K562 (cell line): ENCODE data around the gene ZNF202. TPM values are rescaled to one million over a fixed set of nuclear protein-coding genes. Genes with fewer than 3 reads are reported as not detected.

Experiments
- ATAC-seq: fragments of 200-7000 bp; cut with Tn5 transposase; 3 replicates; pipeline ENCODE4 v1.9.1; 2020; ENCODE audit warnings: moderate library complexity
- BruUV-seq: library from RNA; stranded (reverse); fragments of 400-500 nt; replicated peaks from 2 replicates; lab custom pipeline; 2021; lab: Mats Ljungman, UMichigan
- CTCF ChIA-PET: fragments of 300-600 bp; formaldehyde crosslinking; extraction: SDS; loops from one replicate; lab custom pipeline; 2021; ENCODE audit warnings: low intra/inter-chr PET ratio; lab: Yijun Ruan, JAX
- POLR2A ChIA-PET: fragments of 300-600, 350-650 bp; sonication (Branson Sonifier 250); formaldehyde crosslinking; extraction: SDS; loops from one replicate; lab custom pipeline; 2021; ENCODE audit warnings: antibody characterized with exemption, inconsistent platforms; lab: Yijun Ruan, JAX
- DNase-seq, 4 experiments: peaks; one replicate each; pipeline versions ENCODE4 v3.0.0 to v3.0.0-alpha.2; 2011 to 2018; ENCODE audit warnings: low spot score in 3 of 4, mixed read lengths in 3 of 4; ENCODE audit errors: extremely low read depth in 1 of 4
- FAIRE-seq: peaks from 2 replicates; lab custom pipeline; 2011; peaks lifted over from hg19 to GRCh38; lab: Jason Lieb, UNC
- H2AFZ ChIP-seq: 2 replicates; pipeline ENCODE4 v1.6.0; 2011; ENCODE audit warnings: low read depth, low read length, control low read depth, inconsistent platforms
- H3K27ac ChIP-seq: fragments of 200-600 bp; 3 replicates; pipeline ENCODE4 v1.8.0; 2011; ENCODE audit warnings: low read depth, mild to moderate bottlenecking, control low read depth, inconsistent platforms, low read length, moderate library complexity, mixed read lengths; ENCODE audit errors: extremely low read depth
- H3K27me3 ChIP-seq, 2 experiments: fragments of 300-600 bp in 1 of 2; 2 replicates in 1 of 2; 3 replicates in 1 of 2; pipeline versions ENCODE4 v1.6.0 to v1.8.0; 2011; ENCODE audit warnings: inconsistent platforms in 2 of 2, low read length in 2 of 2, mild to moderate bottlenecking in 1 of 2, mixed read lengths in 1 of 2, moderate library complexity in 1 of 2; ENCODE audit not compliant: control insufficient read depth in 2 of 2, insufficient read depth in 2 of 2
- H3K36me3 ChIP-seq: fragments of 300-600 bp; 3 replicates; pipeline ENCODE4 v1.8.0; 2011; ENCODE audit warnings: mild to moderate bottlenecking, low read length, inconsistent platforms; ENCODE audit not compliant: control insufficient read depth, insufficient read depth
- H3K4me1 ChIP-seq, 2 experiments: fragments of 200-600 bp in 1 of 2; replicated peaks in 1 of 2; 2 replicates in 1 of 2; 3 replicates in 1 of 2; pipeline versions ENCODE4 v1.5.1 to v1.8.0; 2011; ENCODE audit warnings: inconsistent platforms in 2 of 2, low read length in 2 of 2, mild to moderate bottlenecking in 1 of 2, mixed read lengths in 1 of 2, moderate library complexity in 1 of 2; ENCODE audit not compliant: control insufficient read depth in 2 of 2, insufficient read depth in 2 of 2
- H3K4me2 ChIP-seq: 2 replicates; pipeline ENCODE4 v1.6.1; 2011; ENCODE audit warnings: low read length, control low read depth, inconsistent platforms, mixed read lengths; ENCODE audit not compliant: insufficient read depth
- H3K4me3 ChIP-seq: fragments of 200-600 bp; sonication (generic), shearing (Covaris generic); 2 replicates; pipeline ENCODE4 v1.5.1; 2016; ENCODE audit warnings: control low read depth, inconsistent platforms
- H3K79me2 ChIP-seq: fragments of 200-600 bp; 3 replicates; pipeline ENCODE4 v1.8.0; 2011; ENCODE audit warnings: low read length, inconsistent platforms; ENCODE audit not compliant: control insufficient read depth, insufficient read depth
- H3K9ac ChIP-seq, 2 experiments: 2 replicates each; pipeline versions ENCODE4 v1.6.0 to v1.6.1; 2011; ENCODE audit warnings: low read depth in 2 of 2, low read length in 2 of 2, control low read depth in 1 of 2, inconsistent platforms in 1 of 2, mild to moderate bottlenecking in 1 of 2, mixed read lengths in 1 of 2; ENCODE audit not compliant: insufficient read depth in 1 of 2
- H3K9me1 ChIP-seq: one replicate; pipeline ENCODE4 v1.6.0; 2011; ENCODE audit warnings: inconsistent platforms, mild to moderate bottlenecking, low read length, moderate library complexity; ENCODE audit not compliant: control insufficient read depth, insufficient read depth
- H3K9me3 ChIP-seq: replicated peaks from 2 replicates; pipeline ENCODE4 v1.5.1; 2011; ENCODE audit warnings: low read depth, low read length, inconsistent platforms; ENCODE audit not compliant: control insufficient read depth, insufficient read depth
- H4K20me1 ChIP-seq: replicated peaks from 2 replicates; pipeline ENCODE4 v1.6.1; 2011; ENCODE audit warnings: low read length, inconsistent platforms, mixed read lengths; ENCODE audit not compliant: control insufficient read depth, insufficient read depth
- ARHGAP35 ChIP-seq: fragments of 450-650 bp; IDR thresholded peaks from 2 replicates; pipeline ENCODE4 v1.6.1; 2018; ENCODE audit not compliant: partially characterized antibody
- ARNT ChIP-seq, 2 experiments: fragments of 450-650 bp; IDR thresholded peaks; 2 replicates each; pipeline ENCODE4 v1.6.1; 2016; ENCODE audit warnings: mild to moderate bottlenecking in 1 of 2
- NRF1 ChIP-seq, 2 experiments: fragments of 450-650 bp; IDR thresholded peaks in 1 of 2; conservative IDR thresholded peaks in 1 of 2; 2 replicates each; pipeline ENCODE4 v1.6.1; 2014; ENCODE audit warnings: mild to moderate bottlenecking in 2 of 2
- OTX1 ChIP-seq: fragments of 450-650 bp; formaldehyde crosslinking; IDR thresholded peaks from 2 replicates; pipeline ENCODE4 v1.4.0; 2022; ENCODE audit warnings: mild to moderate bottlenecking
- PCBP2 ChIP-seq: fragments of 200-400 bp; formaldehyde crosslinking; IDR thresholded peaks from 2 replicates; pipeline ENCODE4 v1.6.1; 2018; ENCODE audit warnings: low read length, low read depth, mild to moderate bottlenecking, moderate library complexity; ENCODE audit not compliant: poor library complexity, severe bottlenecking
- PTBP1 ChIP-seq: fragments of 200-400 bp; formaldehyde crosslinking; IDR thresholded peaks from 2 replicates; pipeline ENCODE4 v1.6.1; 2017; ENCODE audit warnings: low read depth, low read length
- PURB ChIP-seq: sonication (generic); formaldehyde crosslinking; IDR thresholded peaks from 2 replicates; pipeline ENCODE4 v1.9.0; 2021; ENCODE audit warnings: low read depth, mild to moderate bottlenecking, missing genetic modification reagents
- RNF219 ChIP-seq: fragments of 250-450 bp; sonication (Bioruptor Pico); IDR thresholded peaks from 2 replicates; pipeline ENCODE4 v1.5.0; 2022; ENCODE audit warnings: mild to moderate bottlenecking
- SP1 ChIP-seq: sonication (generic); formaldehyde crosslinking; IDR thresholded peaks from 2 replicates; pipeline ENCODE4 v1.8.1; 2022; ENCODE audit warnings: mild to moderate bottlenecking, missing genetic modification reagents
- SRF ChIP-seq, 2 experiments: fragments of 250-450, 450-650 bp in 1 of 2; sonication (Bioruptor Pico) in 1 of 2; sonication (generic) in 1 of 2; formaldehyde crosslinking; IDR thresholded peaks; 2 replicates each; pipeline versions ENCODE4 v1.5.0 to v1.5.1; 2020 to 2022; ENCODE audit warnings: mild to moderate bottlenecking in 1 of 2, missing genetic modification reagents in 1 of 2
- TAF7 ChIP-seq: fragments of 450-650 bp; IDR thresholded peaks from 2 replicates; pipeline ENCODE4 v1.6.1; 2016; ENCODE audit warnings: missing genetic modification characterization, missing compliant biosample characterization
- ZNF124 ChIP-seq: sonication (generic); formaldehyde crosslinking; IDR thresholded peaks from 2 replicates; pipeline ENCODE4 v1.8.1; 2022; ENCODE audit warnings: missing genetic modification reagents
- ZNF695 ChIP-seq: fragments of 450-650 bp; formaldehyde crosslinking; IDR thresholded peaks from 2 replicates; pipeline ENCODE4 v1.4.0; 2020; ENCODE audit warnings: mild to moderate bottlenecking, moderate library complexity
- WGBS: fragments of 100-300 bp; shearing (Covaris generic); methylation state at CpG from one replicate; pipeline ENCODE4 v1.1.6; 2016; ENCODE audit warnings: low coverage, mixed read lengths; ENCODE audit not compliant: insufficient coverage; ENCODE audit errors: missing lambda C conversion rate; 5-methylcytosine and 5-hydroxymethylcytosine counted together
- in situ Hi-C: fragments of 300-500 bp; cut with MboI; formaldehyde crosslinking; loops from 4 replicates; pipeline ENCODE4 v1.15.0; 2018; ENCODE audit warnings: inconsistent platforms, mixed read lengths
- intact Hi-C: fragments of 100-400 bp; cut with micrococcal nuclease; formaldehyde crosslinking; loops from 2 replicates; pipeline ENCODE4 v1.14.2; 2022
- polyA plus RNA-seq, 8 experiments: library from polyadenylated mRNA; depleted of rRNA in 4 of 8; stranded (reverse) in 5 of 8; unstranded in 3 of 8; fragments of >200 nt; fragmentation: Nextera tagmentation in 2 of 8; fragmentation: Illumina TruSeq in 1 of 8; extraction: Ambion mirVana in 2 of 8; extraction: Trizol in 1 of 8; gene quantifications; 2 replicates each; pipeline versions ENCODE4 v1.2.1 to v1.2.3, GENCODE V29; 2011 to 2014; ENCODE audit warnings: inconsistent platforms in 1 of 8, missing spikeins in 1 of 8
- total RNA-seq, 7 experiments: library from RNA; depleted of rRNA in 6 of 7; stranded (reverse); fragments of >200 nt in 6 of 7; fragmentation: Illumina TruSeq in 2 of 7; extraction: Trizol in 2 of 7; gene quantifications; 2 replicates each; pipeline versions ENCODE4 v1.2.1 to v1.2.3, GENCODE V29; 2011 to 2021; ENCODE audit warnings: low replicate concordance in 1 of 7
- TF ChIP-seq, protein P1 (sequence below), 3 experiments: fragments of 200-800 bp in 1 of 3; sonication (Bioruptor generic) in 1 of 3; sonication (generic) in 1 of 3; formaldehyde crosslinking in 1 of 3; IDR thresholded peaks; 2 replicates each; pipeline versions ENCODE4 v1.6.1 to v1.8.0; 2016 to 2022; ENCODE audit warnings: mild to moderate bottlenecking in 2 of 3, missing compliant biosample characterization in 2 of 3, missing genetic modification characterization in 2 of 3, missing genetic modification reagents in 1 of 3
- TF ChIP-seq, protein P2 (sequence below): sonication (generic); formaldehyde crosslinking; IDR thresholded peaks from 2 replicates; pipeline ENCODE4 v1.8.1; 2023; ENCODE audit warnings: mild to moderate bottlenecking, missing genetic modification reagents

Gene ZNF202
- total and polyA plus RNA-seq, 9 of the 15 experiments (the other 6 are each of a cell fraction or from before 2014, with no cell fraction given): 2.3 to 18.7 (median 12.7) TPM

- H3K9me3 ChIP-seq: no peaks in the 10 kb centered on the region
- H3K27ac ChIP-seq: no peak overlapping the region
- no peaks in the 10 kb centered on the region for H4K20me1 ChIP-seq
- no TSS peak for BruUV-seq
- H3K9me1 ChIP-seq: no peaks in the 10 kb centered on the region
- ChIA-PET CTCF (no interaction called here), POLR2A (no interaction called here)
- intact Hi-C loops (no loop called here), in situ Hi-C loops (no loop called here)
- WGBS: 0% methylated on average over 6 of the region's 6 CpGs
- H3K79me2 ChIP-seq: no peaks in the 10 kb centered on the region
- H3K36me3 ChIP-seq: no peaks in the 10 kb centered on the region
- H3K4me1 ChIP-seq: no peaks in the 10 kb centered on the region
- no peak overlapping the region for H2AFZ ChIP-seq
- peaks cover 0 to 4% of the 10 kb centered on the region in 2 experiments; a peak in 2 of 5 replicates for H3K27me3 ChIP-seq
- no peak overlapping the region for H3K9ac ChIP-seq
- no peak overlapping the region for H3K4me3 ChIP-seq
- no peak for FAIRE-seq
- H3K4me2 ChIP-seq: no peak overlapping the region
- no peak for DNase-seq
- TF ChIP-seq PTBP1 (no peak), TAF7 (tag) (no peak), OTX1 (no peak), ARHGAP35 (no peak), PURB (CRISPR knock-in tag) (no peak), NRF1 (conservative IDR thresholded peaks at IDR 0.05 in 1 of 2, IDR thresholded peaks at IDR 0.05 in 1 of 2) (no peak), ZNF124 (CRISPR knock-in tag) (no peak), SP1 (CRISPR knock-in tag) (no peak), ARNT (IDR thresholded peaks at IDR 0.05) (no peak), ZNF695 (no peak), RNF219 (CRISPR knock-in tag) (no peak), SRF (CRISPR knock-in tag; IDR thresholded peaks at IDR 0.05) (no peak), PCBP2 (no peak)
- TF ChIP-seq, protein P1, sequence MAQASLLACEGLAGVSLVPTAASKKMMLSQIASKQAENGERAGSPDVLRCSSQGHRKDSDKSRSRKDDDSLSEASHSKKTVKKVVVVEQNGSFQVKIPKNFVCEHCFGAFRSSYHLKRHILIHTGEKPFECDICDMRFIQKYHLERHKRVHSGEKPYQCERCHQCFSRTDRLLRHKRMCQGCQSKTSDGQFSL (CRISPR knock-in tag; IDR thresholded peaks at IDR 0.05): no peak
- TF ChIP-seq, protein P1 (tag; IDR thresholded peaks at IDR 0.05): no peak
- TF ChIP-seq, protein P2, sequence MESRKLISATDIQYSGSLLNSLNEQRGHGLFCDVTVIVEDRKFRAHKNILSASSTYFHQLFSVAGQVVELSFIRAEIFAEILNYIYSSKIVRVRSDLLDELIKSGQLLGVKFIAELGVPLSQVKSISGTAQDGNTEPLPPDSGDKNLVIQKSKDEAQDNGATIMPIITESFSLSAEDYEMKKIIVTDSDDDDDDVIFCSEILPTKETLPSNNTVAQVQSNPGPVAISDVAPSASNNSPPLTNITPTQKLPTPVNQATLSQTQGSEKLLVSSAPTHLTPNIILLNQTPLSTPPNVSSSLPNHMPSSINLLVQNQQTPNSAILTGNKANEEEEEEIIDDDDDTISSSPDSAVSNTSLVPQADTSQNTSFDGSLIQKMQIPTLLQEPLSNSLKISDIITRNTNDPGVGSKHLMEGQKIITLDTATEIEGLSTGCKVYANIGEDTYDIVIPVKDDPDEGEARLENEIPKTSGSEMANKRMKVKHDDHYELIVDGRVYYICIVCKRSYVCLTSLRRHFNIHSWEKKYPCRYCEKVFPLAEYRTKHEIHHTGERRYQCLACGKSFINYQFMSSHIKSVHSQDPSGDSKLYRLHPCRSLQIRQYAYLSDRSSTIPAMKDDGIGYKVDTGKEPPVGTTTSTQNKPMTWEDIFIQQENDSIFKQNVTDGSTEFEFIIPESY (CRISPR knock-in tag): no peak
- ATAC-seq: no peak
These were observed 56.9 kb downstream of the ZNF202 start for GRCh38 chr11:123684601-123685000.
